Caki2 (cell line): ENCODE measurements around the gene USP3. TPM values are rescaled to one million over a fixed set of nuclear protein-coding genes. Genes with fewer than 3 reads are reported as not detected.
A peak's percentile ranks its signal among the peaks of the same experiment; 100 is the strongest.

Source experiments
- DNase-seq: peaks from one replicate; pipeline ENCODE4 v3.0.0-alpha.2; 2015; ENCODE audit warnings: low read depth
- in situ Hi-C: cut with HindIII; loops from 2 replicates; pipeline ENCODE4 v1.10.0; 2016; ENCODE audit warnings: low sequenced_read_pairs, low pct_unique_long_range_greater_than_20kb, mixed read lengths
- total RNA-seq: library from RNA; depleted of rRNA; stranded (reverse); fragments of >200 nt; shearing (Covaris generic); gene quantifications from 2 replicates; pipeline ENCODE4 v1.2.3, GENCODE V29; 2014; ENCODE audit warnings: low replicate concordance

Gene USP3
- total RNA-seq, 1 experiment from 2014 or later: 41.2 TPM

- DNase-seq: no peak
- in situ Hi-C loops: no loop called here
Measured at GRCh38 chr15:63593705-63594671, 89.6 kb downstream of the USP3 start.

- DNase-seq: no peak
- in situ Hi-C loops: no loop called here
Measured at GRCh38 chr15:63595065-63595464, 90.7 kb downstream of the USP3 start.

- DNase-seq: no peak
- in situ Hi-C loops: no loop called here
Measured at GRCh38 chr15:63595688-63596087, 91.3 kb downstream of the USP3 start.

GRCh38 chr15:63596676-63597037 is 92.3 kb downstream of the USP3 start:
- DNase-seq: no peak
- in situ Hi-C loops: no loop called here

- DNase-seq: no peak
- in situ Hi-C loops: no loop called here
Measured at GRCh38 chr15:63597038-63597790, 92.8 kb downstream of the USP3 start, which contains the start of gene FBXL22. Gene FBXL22 (plus strand): TSS chr15:63597387. CDS start chr15:63597393, 6 bp downstream.

GRCh38 chr15:63597821-63598220 is 93.4 kb downstream of the USP3 start:
- in situ Hi-C loops: no loop called here
- no peak for DNase-seq

GRCh38 chr15:63598473-63599400 is 94.3 kb downstream of the USP3 start:
- in situ Hi-C loops: no loop called here

GRCh38 chr15:63599401-63600000 is 95.1 kb downstream of the USP3 start:
- in situ Hi-C loops: no loop called here
- peak; percentile 37 for DNase-seq

More at GRCh38 chr15:63598473-63599400, 94.3 kb downstream of the USP3 start:
- DNase-seq: no peak

GRCh38 chr15:63600001-63600615 is 95.7 kb downstream of the USP3 start:
- DNase-seq: no peak
- in situ Hi-C loops: no loop called here

- DNase-seq: peak; percentile 88
- in situ Hi-C loops: no loop called here
Measured at GRCh38 chr15:63600616-63601025, 96.2 kb downstream of the USP3 start.

GRCh38 chr15:63601026-63601703 is 96.8 kb downstream of the USP3 start:
- no peak for DNase-seq
- in situ Hi-C loops: no loop called here

GRCh38 chr15:63601704-63602185 is 97.4 kb downstream of the USP3 start:
- in situ Hi-C loops: no loop called here
- DNase-seq: no peak

GRCh38 chr15:63602595-63602994 is 98.2 kb downstream of the USP3 start:
- in situ Hi-C loops: no loop called here
- DNase-seq: no peak

GRCh38 chr15:63603516-63603915 is 99.1 kb downstream of the USP3 start:
- in situ Hi-C loops: no loop called here
- no peak for DNase-seq

- in situ Hi-C loops: no loop called here
- no peak for DNase-seq
Measured at GRCh38 chr15:63604281-63604680, 99.9 kb downstream of the USP3 start.

GRCh38 chr15:63605036-63605435 is 100.6 kb downstream of the USP3 start:
- in situ Hi-C loops: no loop called here
- DNase-seq: no peak

GRCh38 chr15:63605816-63606215 is 101.4 kb downstream of the USP3 start:
- in situ Hi-C loops: no loop called here
- no peak for DNase-seq
